ENCODE measurements around the gene IL19. TPM values are rescaled to one million over a fixed set of nuclear protein-coding genes. Genes with fewer than 3 reads are reported as not detected.
A peak's percentile ranks its signal among the peaks of the same experiment; 100 is the strongest.

Gene IL19
- total and polyA plus RNA-seq, 9 of the 15 experiments (the other 6 are each of a cell fraction or from before 2014, with no cell fraction given), result not detected

- TF ChIP-seq ZBTB49 (CRISPR knock-in tag; IDR thresholded peaks at IDR 0.05; ENCODE audit: borderline replicate concordance), result no peak
- no peak for TF ChIP-seq TBP (optimal IDR thresholded peaks at IDR 0.05; ENCODE audit: low read depth, low read length)
- TF ChIP-seq TAF1 (IDR thresholded peaks at IDR 0.05; ENCODE audit: control insufficient read depth, extremely low read depth, insufficient read depth, low read length, severe bottlenecking), result no peak
- TF ChIP-seq BCOR (IDR thresholded peaks at IDR 0.05), result 0 out of 2 replicates have a peak, but pooled peaks have one; percentile 22
- TF ChIP-seq E4F1 (CRISPR knock-in tag; IDR thresholded peaks at IDR 0.05; ENCODE audit: borderline replicate concordance), result no peak
Measured at GRCh38 chr1:206739411-206740076, 31.0 kb upstream of the IL19 start (continued).

All from K562 (cell line).